MM.1S (cell line): Measurements from ENCODE around the gene ELMO1.

Source experiments
- DNase-seq: peaks from one replicate; pipeline ENCODE4 v3.0.0-alpha.2; 2015
- H2AFZ ChIP-seq: fragments of 300-600 bp; sonication (generic); 2 replicates; pipeline ENCODE4 v1.6.0; 2016; ENCODE audit warnings: antibody characterized with exemption, low read length
- H3F3A ChIP-seq: fragments of 300-600 bp; sonication (generic); 2 replicates; pipeline ENCODE4 v1.6.1; 2016; ENCODE audit warnings: mild to moderate bottlenecking, antibody characterized with exemption, low read length, moderate library complexity, mixed read lengths; ENCODE audit not compliant: insufficient read depth
- H3K27ac ChIP-seq: fragments of 300-600 bp; sonication (generic); 2 replicates; pipeline ENCODE4 v1.5.1; 2016; ENCODE audit warnings: mild to moderate bottlenecking, low read length
- H3K27me3 ChIP-seq: fragments of 300-600 bp; sonication (generic); replicated peaks from 2 replicates; pipeline ENCODE4 v1.6.0; 2016; ENCODE audit warnings: low read length; ENCODE audit not compliant: insufficient read depth
- H3K36me3 ChIP-seq: fragments of 300-600 bp; sonication (generic); replicated peaks from 2 replicates; pipeline ENCODE4 v1.6.1; 2016; ENCODE audit warnings: mild to moderate bottlenecking, low read length, mixed read lengths; ENCODE audit not compliant: insufficient read depth
- H3K4me1 ChIP-seq: fragments of 300-600 bp; sonication (generic); 2 replicates; pipeline ENCODE4 v1.6.1; 2016; ENCODE audit warnings: low read length, mixed read lengths
- H3K4me2 ChIP-seq: fragments of 300-600 bp; sonication (generic); 2 replicates; pipeline ENCODE4 v1.6.0; 2016; ENCODE audit warnings: low read depth, low read length
- H3K4me3 ChIP-seq: fragments of 300-600 bp; sonication (generic); 2 replicates; pipeline ENCODE4 v1.5.1; 2016; ENCODE audit warnings: low read length, mixed read lengths
- H3K79me2 ChIP-seq: fragments of 300-600 bp; sonication (generic); 2 replicates; pipeline ENCODE4 v1.6.1; 2016; ENCODE audit warnings: mixed run types, low read length, mixed read lengths
- H3K9ac ChIP-seq: fragments of 300-600 bp; sonication (generic); 2 replicates; pipeline ENCODE4 v1.6.1; 2016; ENCODE audit warnings: low read length, mixed read lengths
- H3K9me2 ChIP-seq: fragments of 300-600 bp; sonication (generic); replicated peaks from 2 replicates; pipeline ENCODE4 v1.6.1; 2016; ENCODE audit warnings: mild to moderate bottlenecking, low read length, mixed read lengths; ENCODE audit not compliant: insufficient read depth
- H3K9me3 ChIP-seq: fragments of 300-600 bp; sonication (generic); replicated peaks from 2 replicates; pipeline ENCODE4 v1.6.1; 2016; ENCODE audit warnings: mild to moderate bottlenecking, low read length, mixed read lengths; ENCODE audit not compliant: insufficient read depth
- H4K20me1 ChIP-seq: fragments of 300-600 bp; sonication (generic); 2 replicates; pipeline ENCODE4 v1.6.1; 2016; ENCODE audit warnings: mild to moderate bottlenecking, low read length, moderate library complexity, mixed read lengths; ENCODE audit not compliant: insufficient read depth
- EZH2 ChIP-seq: fragments of 300-600 bp; sonication (generic); optimal IDR thresholded peaks from 2 replicates; pipeline ENCODE3; 2017; ENCODE audit warnings: low read depth, mild to moderate bottlenecking, antibody characterized with exemption, low read length, mixed read lengths
- EZH2phosphoT487 ChIP-seq: fragments of 300-600 bp; sonication (generic); IDR thresholded peaks from 2 replicates; pipeline ENCODE4 v1.6.1; 2018; ENCODE audit warnings: antibody characterized with exemption, low read length
- TF ChIP-seq, protein P1 (sequence below): fragments of 300-600 bp; sonication (generic); IDR thresholded peaks from 2 replicates; pipeline ENCODE4 v1.5.1; 2016; ENCODE audit warnings: antibody characterized with exemption, low read length, mixed read lengths

The ELMO1 gene

DNA sequence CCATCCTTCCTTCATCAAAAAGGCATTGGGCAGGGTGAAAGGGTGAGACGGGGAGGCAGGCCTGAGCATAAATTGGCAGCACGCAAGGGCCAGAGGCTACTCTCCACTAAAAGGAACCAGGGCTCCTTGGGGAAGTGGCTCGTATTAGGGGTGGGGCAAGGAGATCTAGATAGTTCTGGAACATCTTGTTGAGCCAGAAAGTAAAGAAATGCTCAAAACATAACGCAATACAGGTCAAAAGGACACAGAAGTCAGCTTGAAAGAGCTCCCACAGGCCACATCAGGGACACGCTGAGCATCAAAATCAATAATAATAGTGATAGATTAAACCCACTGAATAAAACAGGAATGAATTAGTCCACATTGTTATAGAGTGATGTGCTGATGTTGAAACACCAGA lies 203.1 kb downstream of the ELMO1 start:
- Histone ChIP-seq H3K9me3 (no peaks in the 10 kb centered on the region), H4K20me1 (no peaks in the 10 kb centered on the region), H3K4me1 (no peaks in the 10 kb centered on the region), H3K9ac (no peak overlapping the region), H3F3A (no peaks in the 10 kb centered on the region), H2AFZ (no peak overlapping the region), H3K36me3 (no peaks in the 10 kb centered on the region), H3K27ac (no peak overlapping the region), H3K4me2 (no peak overlapping the region), H3K4me3 (no peak overlapping the region), H3K27me3 (no peaks in the 10 kb centered on the region), H3K79me2 (peaks cover 55% of the 10 kb centered on the region), H3K9me2 (no peaks in the 10 kb centered on the region)
- TF ChIP-seq, protein P1, sequence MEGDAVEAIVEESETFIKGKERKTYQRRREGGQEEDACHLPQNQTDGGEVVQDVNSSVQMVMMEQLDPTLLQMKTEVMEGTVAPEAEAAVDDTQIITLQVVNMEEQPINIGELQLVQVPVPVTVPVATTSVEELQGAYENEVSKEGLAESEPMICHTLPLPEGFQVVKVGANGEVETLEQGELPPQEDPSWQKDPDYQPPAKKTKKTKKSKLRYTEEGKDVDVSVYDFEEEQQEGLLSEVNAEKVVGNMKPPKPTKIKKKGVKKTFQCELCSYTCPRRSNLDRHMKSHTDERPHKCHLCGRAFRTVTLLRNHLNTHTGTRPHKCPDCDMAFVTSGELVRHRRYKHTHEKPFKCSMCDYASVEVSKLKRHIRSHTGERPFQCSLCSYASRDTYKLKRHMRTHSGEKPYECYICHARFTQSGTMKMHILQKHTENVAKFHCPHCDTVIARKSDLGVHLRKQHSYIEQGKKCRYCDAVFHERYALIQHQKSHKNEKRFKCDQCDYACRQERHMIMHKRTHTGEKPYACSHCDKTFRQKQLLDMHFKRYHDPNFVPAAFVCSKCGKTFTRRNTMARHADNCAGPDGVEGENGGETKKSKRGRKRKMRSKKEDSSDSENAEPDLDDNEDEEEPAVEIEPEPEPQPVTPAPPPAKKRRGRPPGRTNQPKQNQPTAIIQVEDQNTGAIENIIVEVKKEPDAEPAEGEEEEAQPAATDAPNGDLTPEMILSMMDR = no peak
- no peak for TF ChIP-seq EZH2phosphoT487
- no peak for DNase-seq

DNA sequence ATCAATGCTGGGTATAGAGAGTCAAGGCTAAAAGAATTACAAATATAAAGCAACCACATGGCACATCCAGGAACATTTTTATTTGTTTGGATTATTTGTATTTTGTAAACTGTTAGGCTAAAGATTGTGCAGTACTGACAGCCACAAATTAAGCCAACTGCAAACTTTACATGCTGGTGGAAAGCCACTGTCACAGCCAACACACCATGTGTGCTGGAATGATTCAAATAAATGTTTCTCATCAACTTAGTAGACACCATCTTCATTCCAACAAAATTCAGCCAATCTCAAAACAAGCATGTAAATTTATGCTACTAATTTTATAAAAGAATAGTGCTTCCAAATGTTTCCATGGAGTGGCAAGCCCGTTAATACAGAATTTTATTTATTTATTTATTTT lies 211.8 kb downstream of the ELMO1 start:
- H4K20me1 ChIP-seq = no peaks in the 10 kb centered on the region; the same call in 1 of the 2 replicates
- no peak overlapping the region for H3K4me3 ChIP-seq
- peaks cover 17% of the 10 kb centered on the region; the same call in 1 of the 2 replicates for H3K79me2 ChIP-seq
- 0 out of 2 replicates have a peak, but pooled peaks cover 2% of the 10 kb centered on the region for H3K36me3 ChIP-seq
- no peak for TF ChIP-seq EZH2phosphoT487
- no peak overlapping the region for H3K4me2 ChIP-seq
- H3K4me1 ChIP-seq = no peaks in the 10 kb centered on the region
- no peaks in the 10 kb centered on the region for H3K9me2 ChIP-seq
- no peak overlapping the region for H2AFZ ChIP-seq
- H3K27me3 ChIP-seq = no peaks in the 10 kb centered on the region
- H3F3A ChIP-seq = no peaks in the 10 kb centered on the region
- no peak overlapping the region for H3K27ac ChIP-seq
- H3K9ac ChIP-seq = no peak overlapping the region
- H3K9me3 ChIP-seq = no peaks in the 10 kb centered on the region
- no peak for DNase-seq

DNA sequence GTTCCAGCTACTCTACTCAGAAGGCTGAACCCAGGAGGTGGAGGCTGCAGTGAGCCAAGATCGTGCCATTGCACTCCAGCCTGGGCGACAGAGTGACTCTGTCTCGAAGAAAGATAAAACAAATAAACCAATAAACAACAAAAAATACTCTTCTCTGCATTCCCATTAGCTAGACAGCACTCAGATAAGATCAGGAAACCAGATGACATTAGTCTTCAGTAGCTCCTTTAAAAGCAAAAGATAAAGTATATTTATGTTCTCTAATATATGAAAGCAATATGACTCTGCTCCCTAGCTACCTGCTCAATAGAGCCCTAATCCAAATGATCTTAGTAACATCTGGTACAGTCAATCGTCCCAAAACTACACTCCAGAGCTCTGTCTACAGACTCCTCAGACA lies 212.9 kb downstream of the ELMO1 start:
- Histone ChIP-seq H3K9me3 (no peaks in the 10 kb centered on the region), H3K4me2 (no peak overlapping the region), H3K27ac (no peak overlapping the region), H3K4me1 (no peaks in the 10 kb centered on the region), H2AFZ (no peak overlapping the region), H3K79me2 (peaks cover 18% of the 10 kb centered on the region; the same call in 1 of the 2 replicates), H3K36me3 (0 out of 2 replicates have a peak, but pooled peaks cover 2% of the 10 kb centered on the region), H4K20me1 (no peaks in the 10 kb centered on the region; the same call in 1 of the 2 replicates), H3K4me3 (no peak overlapping the region), H3K9ac (no peak overlapping the region), H3K9me2 (no peaks in the 10 kb centered on the region), H3F3A (no peaks in the 10 kb centered on the region), H3K27me3 (no peaks in the 10 kb centered on the region)
- no peak for TF ChIP-seq EZH2phosphoT487
- TF ChIP-seq, protein P1 = no peak
- TF ChIP-seq EZH2 = no peak
- no peak for DNase-seq

DNA sequence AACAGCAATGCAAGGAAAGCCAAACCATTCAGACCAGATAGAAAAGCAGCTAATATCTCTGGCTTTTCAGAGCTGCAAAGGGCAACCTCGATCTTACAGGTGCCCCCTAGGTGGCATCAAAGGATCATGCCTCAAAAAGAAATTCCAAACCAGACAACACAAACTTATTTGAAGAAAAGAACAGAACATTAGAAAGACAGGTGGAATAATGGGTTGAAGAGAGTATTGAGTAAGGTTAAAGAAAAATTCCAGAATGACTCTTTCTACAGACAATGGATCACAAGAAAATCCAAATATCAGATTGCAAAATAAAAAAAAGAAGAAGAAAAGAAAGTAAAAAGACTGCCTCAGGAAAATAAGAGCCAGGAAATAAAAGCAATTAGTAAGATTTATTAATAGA lies 213.7 kb downstream of the ELMO1 start:
- H4K20me1 ChIP-seq = no peaks in the 10 kb centered on the region; the same call in 1 of the 2 replicates
- H3K9me2 ChIP-seq = no peaks in the 10 kb centered on the region
- H3K9ac ChIP-seq = no peak overlapping the region
- no peak overlapping the region for H3K4me2 ChIP-seq
- TF ChIP-seq EZH2phosphoT487 (no peak), EZH2 (no peak)
- TF ChIP-seq, protein P1 = peak; percentile 59
- no peaks in the 10 kb centered on the region for H3F3A ChIP-seq
- peaks cover 20% of the 10 kb centered on the region; the same call in 1 of the 2 replicates for H3K79me2 ChIP-seq
- H3K9me3 ChIP-seq = no peaks in the 10 kb centered on the region
- H3K27ac ChIP-seq = no peak overlapping the region
- no peaks in the 10 kb centered on the region for H3K4me1 ChIP-seq
- H3K36me3 ChIP-seq = 0 out of 2 replicates have a peak, but pooled peaks cover 2% of the 10 kb centered on the region
- no peak overlapping the region for H2AFZ ChIP-seq
- DNase-seq = peak; percentile 19
- no peak overlapping the region for H3K4me3 ChIP-seq
- H3K27me3 ChIP-seq = no peaks in the 10 kb centered on the region
